Measurements from ENCODE around the gene FLNB. TPM values are rescaled to one million over a fixed set of nuclear protein-coding genes. Genes with fewer than 3 reads are reported as not detected.

Gene FLNB
- total RNA-seq, 2 donors from 2014 or later = 104 to 121 TPM

- Histone ChIP-seq H3K4me1 (peaks cover 23% of the 10 kb centered on the region), H3K27me3 (no peaks in the 10 kb centered on the region), H3K4me3 (no peak overlapping the region), H3K27ac (peak overlapping the region in 1 of 4 donors; percentile 32), H3K9me3 (no peaks in the 10 kb centered on the region), H3K36me3 (replicated peaks in 1 of 2; ENCODE audit: insufficient read depth in 1 of 2, low read depth in 2 of 2) (peaks cover 0 to 26% of the 10 kb centered on the region in 2 donors)
- ATAC-seq (no peak), DNase-seq (no peak)
- WGBS, 2 donors = 83 to 84% methylated on average over 4 to 9 of the region's 9 CpGs
- intact Hi-C loops (cut with DNase I) = no loop called here
- TF ChIP-seq CTCF (IDR thresholded peaks at IDR 0.05) (no peak), POLR2A (IDR thresholded peaks at IDR 0.05) (no peak)
Measured at GRCh38 chr3:58143417-58144055, 135.3 kb downstream of the FLNB start.

- H3K27ac ChIP-seq = peak overlapping the region; percentile 17 to 39 (median 24)
- no peak overlapping the region for H3K4me3 ChIP-seq
- H3K27me3 ChIP-seq = no peaks in the 10 kb centered on the region
- peaks cover under 1 to 36% of the 10 kb centered on the region in 2 donors for H3K36me3 ChIP-seq (replicated peaks in 1 of 2; ENCODE audit: insufficient read depth in 1 of 2, low read depth in 2 of 2)
- TF ChIP-seq POLR2A (IDR thresholded peaks at IDR 0.05) (no peak), CTCF (IDR thresholded peaks at IDR 0.05) (no peak)
- intact Hi-C loops (cut with DNase I) = no loop called here
- no peaks in the 10 kb centered on the region for H3K9me3 ChIP-seq
- peak in 2 of 4 donors; percentile 45 to 51 for DNase-seq
- peaks cover 23% of the 10 kb centered on the region for H3K4me1 ChIP-seq
- ATAC-seq = peak; percentile 55
- 46 to 54% methylated on average over 7 of the region's 7 CpGs for WGBS, 2 donors
Measured at GRCh38 chr3:58144478-58145325, 136.5 kb downstream of the FLNB start.

- peaks cover 5 to 35% of the 10 kb centered on the region in 2 donors for H3K36me3 ChIP-seq (replicated peaks in 1 of 2; ENCODE audit: insufficient read depth in 1 of 2, low read depth in 2 of 2)
- WGBS, 2 donors = 94% methylated on average over 8 to 9 of the region's 9 CpGs
Measured at GRCh38 chr3:58148049-58148448, 139.8 kb downstream of the FLNB start.

GRCh38 chr3:58150130-58150809, 142.0 kb downstream of the FLNB start:
- no peaks in the 10 kb centered on the region for H3K27me3 ChIP-seq
- H3K36me3 ChIP-seq (replicated peaks in 1 of 2; ENCODE audit: insufficient read depth in 1 of 2, low read depth in 2 of 2) = peaks cover 5 to 41% of the 10 kb centered on the region in 2 donors
- H3K9me3 ChIP-seq = no peaks in the 10 kb centered on the region
- H3K4me3 ChIP-seq = no peak overlapping the region
- H3K27ac ChIP-seq = no peak overlapping the region
- ATAC-seq (no peak), DNase-seq (no peak)
- intact Hi-C loops (cut with DNase I) = no loop called here
- TF ChIP-seq POLR2A (IDR thresholded peaks at IDR 0.05) (no peak), CTCF (IDR thresholded peaks at IDR 0.05) (no peak)
- WGBS, 2 donors = 70 to 76% methylated on average over 11 to 14 of the region's 14 CpGs
- peaks cover 13% of the 10 kb centered on the region for H3K4me1 ChIP-seq

More at GRCh38 chr3:58148049-58148448, 139.8 kb downstream of the FLNB start:
- TF ChIP-seq POLR2A (IDR thresholded peaks at IDR 0.05) (no peak), CTCF (IDR thresholded peaks at IDR 0.05) (no peak)
- no peaks in the 10 kb centered on the region for H3K27me3 ChIP-seq
- DNase-seq (no peak), ATAC-seq (no peak)
- intact Hi-C loops (cut with DNase I) = no loop called here
- peaks cover 23% of the 10 kb centered on the region for H3K4me1 ChIP-seq
- no peak overlapping the region for H3K4me3 ChIP-seq
- no peak overlapping the region for H3K27ac ChIP-seq
- no peaks in the 10 kb centered on the region for H3K9me3 ChIP-seq
